Fibroblast of villous mesenchyme (primary cell): Measurements from ENCODE around the gene MPO. TPM values are rescaled to one million over a fixed set of nuclear protein-coding genes. Genes with fewer than 3 reads are reported as not detected.

ENCODE experiments used
- DNase-seq: peaks from one replicate; pipeline ENCODE4 v3.0.0-alpha.2; 2010; ENCODE audit warnings: low read depth
- H3K4me3 ChIP-seq: 2 replicates; pipeline ENCODE4 v1.5.1; 2011; ENCODE audit warnings: low read depth, mild to moderate bottlenecking, low read length
- total RNA-seq: library from RNA; depleted of rRNA; stranded (reverse); fragments of >200 nt; gene quantifications from 2 replicates; pipeline ENCODE4 v1.2.3, GENCODE V29; 2012
- TF ChIP-seq, protein P1 (sequence below): IDR thresholded peaks from 2 replicates; pipeline ENCODE4 v1.5.1; 2012; ENCODE audit warnings: low read depth, mild to moderate bottlenecking, low read length; ENCODE audit not compliant: insufficient read depth

The MPO gene
- total RNA-seq, 1 donor, result not detected

DNA sequence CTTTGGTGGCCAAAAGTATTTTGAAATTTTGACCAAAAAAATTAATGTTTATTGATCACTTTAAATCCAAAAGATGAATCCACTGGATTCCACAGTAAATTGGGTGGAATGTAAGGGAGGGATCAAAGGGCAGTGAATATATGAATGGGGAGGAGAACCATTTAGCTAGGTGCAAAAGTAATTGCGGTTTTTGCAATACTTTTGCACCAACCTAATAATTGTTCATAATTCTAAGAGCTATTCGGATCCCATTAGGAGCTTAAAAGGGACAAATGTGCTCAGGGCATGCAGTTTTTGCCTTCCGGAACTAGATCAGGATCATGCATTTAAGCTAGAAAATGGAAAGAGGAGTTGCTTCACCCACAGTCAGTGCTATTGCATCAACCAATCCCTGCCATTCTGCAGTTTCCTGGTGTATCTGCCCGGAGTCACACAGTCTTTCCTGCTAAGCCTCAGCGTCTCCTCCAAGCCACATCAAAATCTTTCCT, 42.5 kb downstream of the MPO start, which contains the start of gene LPO:
Gene LPO, plus strand, starts transcription at position 438 of the 488 bp plus-strand sequence. CDS start 4,396 bp downstream, outside the sequence.
- H3K4me3 ChIP-seq, result no peak within 1 kb of the TSS
- DNase-seq, result no peak
- TF ChIP-seq, protein P1, sequence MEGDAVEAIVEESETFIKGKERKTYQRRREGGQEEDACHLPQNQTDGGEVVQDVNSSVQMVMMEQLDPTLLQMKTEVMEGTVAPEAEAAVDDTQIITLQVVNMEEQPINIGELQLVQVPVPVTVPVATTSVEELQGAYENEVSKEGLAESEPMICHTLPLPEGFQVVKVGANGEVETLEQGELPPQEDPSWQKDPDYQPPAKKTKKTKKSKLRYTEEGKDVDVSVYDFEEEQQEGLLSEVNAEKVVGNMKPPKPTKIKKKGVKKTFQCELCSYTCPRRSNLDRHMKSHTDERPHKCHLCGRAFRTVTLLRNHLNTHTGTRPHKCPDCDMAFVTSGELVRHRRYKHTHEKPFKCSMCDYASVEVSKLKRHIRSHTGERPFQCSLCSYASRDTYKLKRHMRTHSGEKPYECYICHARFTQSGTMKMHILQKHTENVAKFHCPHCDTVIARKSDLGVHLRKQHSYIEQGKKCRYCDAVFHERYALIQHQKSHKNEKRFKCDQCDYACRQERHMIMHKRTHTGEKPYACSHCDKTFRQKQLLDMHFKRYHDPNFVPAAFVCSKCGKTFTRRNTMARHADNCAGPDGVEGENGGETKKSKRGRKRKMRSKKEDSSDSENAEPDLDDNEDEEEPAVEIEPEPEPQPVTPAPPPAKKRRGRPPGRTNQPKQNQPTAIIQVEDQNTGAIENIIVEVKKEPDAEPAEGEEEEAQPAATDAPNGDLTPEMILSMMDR, result no peak

DNA sequence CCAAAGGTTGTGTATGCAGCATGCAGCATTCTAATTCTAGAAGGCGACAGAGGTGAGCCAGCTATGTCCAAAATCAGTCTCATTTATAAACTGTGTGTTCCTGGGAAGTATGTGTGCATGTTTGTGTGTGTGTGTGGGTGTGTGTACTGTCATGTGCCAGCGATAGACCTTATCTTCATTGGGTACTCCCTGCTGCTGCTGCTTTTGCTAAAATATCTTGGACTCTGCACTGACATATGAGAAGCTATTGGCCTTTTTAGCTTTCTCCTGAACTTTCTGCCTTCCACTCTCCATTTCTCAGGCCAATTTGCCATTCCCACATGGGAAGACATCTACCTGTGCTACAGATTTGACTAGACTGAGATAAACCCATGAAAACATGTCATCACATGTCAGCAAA, 44.3 kb downstream of the MPO start:
- DNase-seq, result no peak
- TF ChIP-seq, protein P1, result no peak
- no peak overlapping the region for H3K4me3 ChIP-seq

DNA sequence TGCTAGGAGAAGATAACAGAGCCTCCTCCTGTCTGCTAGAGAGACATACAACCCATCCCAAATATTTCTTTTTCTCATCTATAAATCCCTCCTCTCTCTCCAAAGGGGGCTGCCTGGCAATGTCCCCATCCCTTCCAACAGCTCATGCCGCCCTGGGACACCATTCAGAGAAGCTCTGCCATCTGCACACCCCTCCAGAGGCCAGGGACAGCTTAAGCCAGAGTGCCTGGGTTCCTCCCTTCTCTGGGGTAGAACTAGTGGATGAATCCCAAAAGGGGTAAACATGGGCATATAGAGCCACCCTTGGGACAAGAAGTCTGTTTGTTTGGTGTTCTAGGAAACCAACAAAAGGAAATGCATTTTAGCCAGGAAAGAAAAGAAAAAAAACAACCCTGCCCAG, 44.9 kb downstream of the MPO start:
- DNase-seq, result no peak
- TF ChIP-seq, protein P1, result no peak
- H3K4me3 ChIP-seq, result no peak overlapping the region

DNA sequence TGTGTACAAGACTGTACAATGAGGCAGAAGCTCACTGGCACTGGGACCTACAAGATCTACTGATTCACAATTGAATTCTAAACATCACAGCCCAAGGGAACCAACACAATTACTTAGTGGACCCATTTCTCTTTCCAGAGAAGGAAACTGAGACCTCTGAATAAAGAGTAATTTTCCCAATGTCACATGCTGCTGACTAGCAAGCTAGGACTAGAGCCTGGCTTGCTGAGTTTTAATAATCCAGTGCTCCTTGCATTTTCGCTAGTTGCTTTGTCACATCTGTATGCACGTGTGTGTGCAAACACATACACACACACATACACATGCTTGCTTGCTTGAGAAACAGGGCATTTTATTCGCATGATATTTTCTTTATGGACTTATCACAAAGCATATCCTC, 46.2 kb downstream of the MPO start:
- TF ChIP-seq, protein P1, result no peak
- no peak for DNase-seq
- no peak overlapping the region for H3K4me3 ChIP-seq

DNA sequence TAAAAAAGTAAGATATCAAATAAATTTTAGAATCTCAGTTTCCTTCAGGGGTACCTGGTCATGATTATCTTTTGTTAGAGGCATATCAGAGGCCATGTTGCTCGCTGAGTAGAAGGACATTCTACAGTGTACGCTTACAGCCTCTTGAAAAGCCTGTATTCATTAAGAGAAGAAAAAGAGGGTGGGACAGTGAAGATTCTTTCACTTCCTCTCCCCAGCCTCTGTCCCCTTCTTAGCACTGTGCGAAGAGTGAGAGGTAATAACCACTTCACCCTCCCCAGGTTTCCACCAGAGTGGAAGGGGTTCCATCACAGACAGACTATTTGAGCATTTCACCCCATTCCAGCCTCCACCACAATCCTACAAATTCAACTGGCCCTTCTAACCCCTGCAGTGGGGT, 47.2 kb downstream of the MPO start:
- DNase-seq, result no peak
- TF ChIP-seq, protein P1, result no peak
- H3K4me3 ChIP-seq, result no peak overlapping the region

DNA sequence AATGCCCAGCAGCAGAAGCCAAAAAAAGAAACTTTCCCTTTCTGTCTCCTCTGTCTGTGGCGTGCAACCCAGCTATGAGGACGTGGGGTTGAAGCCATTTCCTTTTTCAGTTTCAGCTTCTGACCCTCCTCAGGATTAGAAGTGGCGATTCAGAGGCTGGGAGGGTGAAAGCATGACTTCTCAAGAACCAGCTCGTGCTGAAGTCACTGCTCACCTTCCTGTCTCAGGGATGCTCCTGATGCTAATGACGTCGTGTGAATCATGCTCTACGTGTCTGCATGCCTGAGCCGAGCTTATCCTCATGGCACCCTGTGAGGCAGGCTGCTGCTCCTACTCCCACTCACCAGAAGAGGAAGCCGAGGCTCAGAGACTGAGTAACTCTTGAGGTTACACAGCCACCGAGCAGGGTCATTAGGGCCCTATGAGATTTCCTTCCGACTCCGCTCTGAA, 48.0 kb downstream of the MPO start:
- H3K4me3 ChIP-seq, result no peak overlapping the region
- DNase-seq, result peak; percentile 75
- TF ChIP-seq, protein P1, result no peak

DNA sequence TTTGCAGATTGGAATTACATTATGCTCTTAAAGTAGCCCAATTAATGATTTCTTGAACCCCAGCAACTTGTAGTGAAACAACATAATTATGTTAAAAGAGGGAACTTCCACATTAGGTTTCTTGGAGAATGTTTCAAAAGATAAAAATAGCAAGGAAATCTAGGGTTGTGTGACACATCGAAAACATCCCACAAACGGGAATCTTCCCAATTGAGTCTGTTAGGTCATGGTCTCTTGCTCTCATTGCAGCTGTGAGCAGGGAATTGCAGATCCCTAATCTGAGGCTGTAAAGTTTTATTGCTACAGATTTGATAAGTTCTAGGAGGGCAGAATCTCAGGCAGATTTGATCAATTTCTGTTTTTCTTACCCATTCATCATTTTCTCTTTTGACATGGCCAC, 49.1 kb downstream of the MPO start:
- no peak overlapping the region for H3K4me3 ChIP-seq
- peak; percentile 42 for DNase-seq
- TF ChIP-seq, protein P1, result no peak
